Stimulated activated CD4-positive, alpha-beta T cell treated with anti-CD3 and anti-CD28 coated beads, Interleukin-15, amount 100 ng/mL, for 48 hours (primary cell): ENCODE data around the gene DOLPP1.

Experiments
- DNase-seq, 2 donors: peaks; one replicate each; pipeline ENCODE4 v3.0.0-alpha.2; 2020; ENCODE audit warnings: low read depth in 2 of 2

Gene DOLPP1

GRCh38 chr9:129064499-129064908, 16.4 kb upstream of the DOLPP1 start:
- DNase-seq: no peak

- no peak for DNase-seq
Measured at GRCh38 chr9:129068110-129068509, 12.8 kb upstream of the DOLPP1 start.

- DNase-seq: peak; percentile 12 to 38
Measured at GRCh38 chr9:129068990-129069861, 11.7 kb upstream of the DOLPP1 start.

- no peak for DNase-seq
Measured at GRCh38 chr9:129069862-129070641, 10.9 kb upstream of the DOLPP1 start.

- DNase-seq: no peak
Measured at GRCh38 chr9:129070696-129071525, 10.0 kb upstream of the DOLPP1 start.

GRCh38 chr9:129071526-129072126, 9.3 kb upstream of the DOLPP1 start:
- no peak for DNase-seq

- no peak for DNase-seq
Measured at GRCh38 chr9:129072171-129072570, 8.7 kb upstream of the DOLPP1 start.

- no peak for DNase-seq
Measured at GRCh38 chr9:129073404-129073803, 7.5 kb upstream of the DOLPP1 start.

GRCh38 chr9:129074106-129074505, 6.8 kb upstream of the DOLPP1 start:
- DNase-seq: no peak

- no peak for DNase-seq
Measured at GRCh38 chr9:129075996-129076639, 4.8 kb upstream of the DOLPP1 start.

GRCh38 chr9:129076640-129077037, 4.3 kb upstream of the DOLPP1 start:
- DNase-seq: no peak

GRCh38 chr9:129077236-129077635, 3.7 kb upstream of the DOLPP1 start:
- DNase-seq: no peak

GRCh38 chr9:129078691-129079503, 2.0 kb upstream of the DOLPP1 start:
- DNase-seq: no peak

- no peak for DNase-seq
Measured at GRCh38 chr9:129079829-129080228, 1.1 kb upstream of the DOLPP1 start.

- no peak for DNase-seq
Measured at GRCh38 chr9:129080298-129080600, 662 bp upstream of the DOLPP1 start.

GRCh38 chr9:129081388-129081904, 535 bp downstream of the DOLPP1 start:
- no peak for DNase-seq

GRCh38 chr9:129084087-129084486, 3.2 kb downstream of the DOLPP1 start:
- no peak for DNase-seq

- no peak for DNase-seq
Measured at GRCh38 chr9:129089246-129089645, 8.3 kb downstream of the DOLPP1 start.

GRCh38 chr9:129093602-129094386, 12.9 kb downstream of the DOLPP1 start:
- DNase-seq: no peak
